HG03135 (cell line): ENCODE data around the gene SDK1.
"Not testable (repeated sequence)": the region's sequence is repeated elsewhere in the genome, so short reads cannot be mapped to it uniquely, and the experiment has no call there.

Experiments
- ATAC-seq: cut with Tn5 transposase; IDR thresholded peaks from one replicate; pipeline ENCODE4 v1.9.1; 2021; ENCODE audit warnings: mild to moderate bottlenecking, moderate library complexity; ENCODE audit not compliant: unreplicated experiment

SDK1 gene

DNA sequence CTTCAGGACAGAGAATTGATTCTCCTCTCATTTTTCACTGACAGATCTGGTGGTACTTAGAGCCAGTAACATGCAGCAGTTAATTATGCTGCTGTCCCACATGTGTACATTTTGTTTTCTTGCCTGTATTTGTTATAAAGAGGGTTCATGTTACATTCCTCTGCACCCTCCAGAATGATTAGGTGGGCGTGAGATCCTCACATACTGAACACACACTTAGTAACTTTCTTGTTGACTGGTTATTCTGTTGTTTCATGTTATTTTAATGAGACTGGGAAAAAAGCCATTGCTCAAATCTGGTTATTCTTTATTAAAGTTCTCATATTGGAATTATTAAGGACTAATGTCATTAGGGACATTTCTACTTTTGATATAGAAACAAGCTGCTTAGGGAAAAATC, 409.1 kb downstream of the SDK1 start:
- no peak for ATAC-seq

- no peak for ATAC-seq
These were observed 409.5 kb downstream of the SDK1 start for GRCh38 chr7:3710531-3710930.

DNA sequence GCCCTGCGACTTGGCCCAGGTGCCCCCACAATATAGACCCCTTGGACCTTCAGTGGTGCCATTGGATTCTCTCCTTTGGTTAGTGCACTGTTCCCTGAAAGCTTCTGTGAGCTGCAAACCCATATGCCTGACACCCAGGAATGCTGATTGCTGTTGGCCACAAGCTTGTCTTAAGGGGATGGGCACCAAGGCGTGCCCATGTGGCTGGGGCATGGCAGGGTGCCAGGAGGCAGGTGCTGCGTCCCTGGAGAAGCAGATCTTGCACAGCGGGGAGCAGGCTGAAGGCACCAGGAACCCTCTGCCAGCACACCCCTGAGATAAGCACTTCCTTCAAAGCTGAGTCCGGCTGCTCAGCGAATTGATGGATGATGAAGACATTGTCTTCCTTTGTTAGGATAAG, 411.8 kb downstream of the SDK1 start:
- ATAC-seq, result no peak

GRCh38 chr7:3721422-3721821, 420.4 kb downstream of the SDK1 start:
- no peak for ATAC-seq

DNA sequence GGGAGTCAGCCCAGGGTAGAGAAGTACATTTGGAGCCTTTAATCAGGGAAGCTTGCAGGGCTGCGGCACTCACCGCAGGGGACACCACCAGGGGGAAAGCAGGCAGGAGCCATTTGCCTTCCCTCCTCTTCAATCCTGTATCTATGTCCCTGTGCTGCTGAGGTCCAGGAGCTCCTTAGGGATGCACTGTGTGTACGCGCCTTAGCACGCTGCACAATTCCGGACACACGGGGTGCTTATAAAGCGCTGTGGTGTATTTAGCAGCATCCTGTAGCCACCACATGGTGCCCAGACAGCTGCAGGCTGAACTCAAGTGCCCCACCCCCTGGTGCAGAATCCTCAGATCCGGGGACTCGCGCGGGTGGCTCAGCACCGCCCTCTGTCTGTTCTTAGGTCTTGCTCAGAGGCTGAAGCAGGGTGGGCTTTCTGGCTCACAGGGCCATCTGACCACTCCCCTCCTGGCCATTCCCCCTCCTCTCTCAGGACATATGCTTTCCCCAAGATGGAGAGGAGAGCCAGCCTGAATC, 421.4 kb downstream of the SDK1 start:
- no peak for ATAC-seq

DNA sequence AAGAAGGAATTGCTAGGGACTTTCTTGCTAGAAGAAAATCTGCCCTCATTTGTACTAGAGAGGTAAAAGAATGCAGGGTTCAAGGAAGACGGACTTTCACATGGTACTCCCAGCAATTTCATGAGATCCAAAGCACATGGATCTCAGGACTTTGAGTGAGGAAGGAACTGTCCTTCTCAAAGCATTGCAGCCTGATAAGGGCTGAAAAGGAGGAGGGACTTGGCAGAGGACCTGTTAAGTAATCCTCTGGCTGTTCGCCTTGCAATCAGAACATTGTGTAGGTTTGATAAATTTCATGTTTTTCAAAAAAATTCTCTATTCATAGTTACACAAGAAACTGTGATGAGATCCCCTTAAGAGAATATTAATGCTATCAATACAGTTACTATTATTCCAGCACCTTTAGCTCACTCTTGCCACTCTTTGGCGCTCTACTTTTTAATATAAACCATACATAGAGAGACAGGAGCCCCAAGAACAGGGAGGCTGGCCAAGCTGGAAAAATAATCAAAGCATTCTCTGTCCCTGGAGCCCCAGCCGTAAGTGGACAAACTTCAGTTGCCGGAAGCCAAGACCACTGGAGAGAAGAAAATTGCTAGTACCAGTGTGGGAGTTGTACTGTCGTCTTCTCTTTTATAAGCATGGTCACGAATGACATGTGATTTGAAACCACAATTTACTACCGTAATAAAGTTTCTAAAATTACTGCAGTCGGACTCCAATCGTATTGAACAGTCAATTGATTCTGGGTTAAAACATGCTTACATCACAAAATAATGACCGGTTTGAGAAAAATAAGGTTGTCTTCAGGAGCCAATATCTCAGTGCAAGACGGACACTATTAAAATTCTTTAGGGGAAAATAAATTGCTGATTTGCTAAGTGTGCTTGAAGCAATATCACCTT, 424.4 kb downstream of the SDK1 start:
- no peak for ATAC-seq

DNA sequence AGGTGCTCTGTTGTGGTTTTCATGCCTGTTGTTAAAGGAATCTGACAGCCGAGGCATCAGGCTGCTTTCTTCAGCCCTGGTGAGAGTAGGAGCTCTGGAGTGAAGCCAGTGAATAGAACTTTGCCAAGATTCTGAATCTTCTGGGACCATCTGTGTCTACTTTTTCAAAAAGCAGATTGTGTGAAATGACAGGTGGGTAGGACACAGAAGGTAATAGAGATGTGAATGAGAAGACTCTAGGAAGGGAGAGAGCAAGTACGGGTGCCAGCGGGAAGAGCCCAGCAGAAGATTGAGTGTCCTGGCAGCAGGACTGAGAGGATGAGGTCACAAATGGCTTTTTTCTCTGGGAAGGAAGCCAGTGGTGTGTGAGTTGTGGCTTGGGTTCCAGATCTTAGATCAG, 429.2 kb downstream of the SDK1 start:
- ATAC-seq, result no peak

DNA sequence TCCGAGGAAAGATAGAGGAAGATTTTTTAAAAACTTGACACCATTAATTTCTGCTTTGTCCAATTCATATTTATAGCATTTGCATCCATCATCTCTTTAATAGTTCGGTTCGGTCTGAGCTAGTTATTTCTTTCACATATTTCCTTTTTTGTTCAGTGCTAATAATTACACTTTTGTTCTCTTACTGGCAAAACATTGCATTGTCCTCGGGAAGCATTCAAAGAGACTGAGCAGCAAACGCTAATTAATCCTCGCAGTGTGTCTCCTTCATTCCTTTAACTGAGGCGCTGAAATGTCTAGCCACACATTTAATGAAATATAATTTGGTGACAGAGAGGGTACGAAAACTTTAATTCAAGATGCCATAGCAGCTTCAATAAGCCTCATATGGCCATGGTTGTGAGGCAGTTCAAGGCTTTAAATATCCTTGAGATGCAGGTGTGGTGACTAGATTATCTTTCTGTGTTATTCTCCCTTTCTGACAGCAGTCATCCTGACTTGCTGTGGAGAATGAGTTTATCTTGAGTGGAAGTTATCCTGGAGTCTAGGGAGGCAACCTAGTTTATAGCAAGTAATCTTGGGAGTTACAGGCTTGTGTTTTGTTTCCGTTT, 431.4 kb downstream of the SDK1 start:
- ATAC-seq, result no peak

DNA sequence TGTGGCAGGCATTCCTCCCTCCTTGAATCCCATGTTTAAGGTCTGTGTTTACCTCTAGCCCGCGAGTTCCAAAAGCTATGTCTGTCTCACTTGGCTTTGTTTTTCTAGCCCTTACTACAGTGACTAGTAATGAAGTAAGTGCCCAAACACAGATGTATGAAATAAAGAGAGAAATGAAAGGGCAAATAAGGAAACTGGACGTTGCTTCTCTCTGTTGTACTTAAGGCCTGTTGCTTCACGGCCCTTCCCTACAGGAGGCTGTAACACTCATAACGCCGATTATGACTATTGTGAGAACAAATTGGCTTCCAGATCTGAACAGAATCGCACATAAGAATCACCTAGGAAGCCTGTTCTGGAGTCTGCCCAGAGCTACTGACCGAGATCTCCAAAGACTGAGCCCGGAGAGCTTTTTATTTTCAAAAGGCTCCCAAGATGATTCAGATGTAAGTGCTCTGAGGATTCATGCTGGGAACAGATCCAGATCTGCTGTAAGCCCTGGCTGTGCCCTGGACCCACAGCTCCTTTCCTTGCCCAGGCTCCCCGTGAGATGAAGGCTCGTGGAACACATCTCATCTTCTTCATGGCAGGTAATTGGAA, 432.6 kb downstream of the SDK1 start:
- no peak for ATAC-seq

DNA sequence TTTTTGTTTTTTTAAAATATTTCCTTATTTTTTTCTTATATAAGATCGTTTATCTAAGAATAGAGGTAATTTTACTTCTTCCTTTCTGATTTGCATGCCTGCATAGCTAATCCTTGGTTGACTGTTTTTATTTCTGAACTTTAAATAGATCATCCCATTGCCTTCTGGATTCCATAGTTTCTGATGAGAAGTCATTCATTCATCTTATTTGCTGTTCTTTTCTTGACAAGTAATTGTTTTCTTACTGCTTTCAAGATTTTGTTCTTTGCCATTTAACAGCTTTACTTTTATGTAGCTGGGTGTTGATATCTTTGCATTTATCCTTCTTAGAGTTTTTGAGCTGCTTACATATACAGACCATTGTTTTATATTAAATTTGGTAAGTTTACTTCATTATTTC, 437.9 kb downstream of the SDK1 start:
- ATAC-seq, result no peak

DNA sequence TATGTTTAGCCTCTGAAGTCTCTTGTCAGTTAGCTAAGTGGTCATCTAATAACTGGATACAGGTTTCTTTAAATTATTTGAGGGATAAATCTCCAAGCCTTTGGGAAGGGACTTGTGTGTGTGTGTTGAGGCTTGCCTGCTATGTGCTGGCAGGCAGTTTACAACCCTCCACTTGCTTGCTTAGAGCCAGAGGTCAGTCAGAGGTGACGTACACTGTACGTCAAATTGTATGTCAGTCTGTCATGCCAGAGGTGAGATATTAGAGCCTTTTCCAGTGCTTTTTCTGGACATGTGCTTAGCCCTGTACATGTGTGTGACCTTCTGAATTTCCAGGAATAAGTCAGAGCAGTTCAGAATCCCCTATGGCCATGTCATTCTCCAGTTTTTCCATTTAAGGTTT, 438.9 kb downstream of the SDK1 start:
- no peak for ATAC-seq

DNA sequence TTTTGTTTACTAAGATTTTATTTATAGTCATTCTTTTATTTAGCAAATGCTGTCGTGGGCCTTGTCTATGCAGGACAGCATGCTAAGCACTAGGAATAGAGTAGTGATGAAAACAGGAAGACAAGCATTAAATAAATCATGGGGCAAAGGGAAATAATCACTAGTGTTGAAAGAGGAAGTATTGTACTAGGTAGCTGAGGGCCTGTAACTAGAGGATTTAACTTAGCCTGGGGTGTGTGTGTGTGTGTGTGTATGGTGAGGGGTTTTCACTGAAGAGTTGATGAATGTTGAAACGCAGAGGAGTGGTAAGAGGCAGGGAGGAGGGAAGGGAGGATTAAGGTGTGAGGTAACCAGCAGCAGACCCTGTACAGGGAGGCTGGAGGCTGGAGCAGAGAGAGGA, 446.4 kb downstream of the SDK1 start:
- no peak for ATAC-seq

DNA sequence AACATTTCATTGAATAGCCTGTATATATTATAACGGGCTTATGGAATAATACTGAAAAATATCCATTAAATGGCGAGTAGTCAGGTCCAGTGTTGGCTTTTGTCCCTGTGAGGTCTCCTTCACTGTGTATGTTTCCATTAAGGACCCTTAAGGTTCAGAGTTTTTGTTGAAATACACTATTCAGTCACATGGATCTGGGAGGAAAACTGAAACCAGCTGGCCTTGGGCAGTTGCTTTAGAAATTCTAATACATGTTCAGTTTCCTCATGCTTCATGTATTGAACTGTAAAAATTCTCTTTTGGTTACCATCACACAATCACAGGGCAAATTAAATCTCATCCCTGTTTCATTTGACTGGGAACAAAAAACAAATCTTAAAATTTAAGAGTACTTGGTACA, 447.3 kb downstream of the SDK1 start:
- ATAC-seq, result no peak

DNA sequence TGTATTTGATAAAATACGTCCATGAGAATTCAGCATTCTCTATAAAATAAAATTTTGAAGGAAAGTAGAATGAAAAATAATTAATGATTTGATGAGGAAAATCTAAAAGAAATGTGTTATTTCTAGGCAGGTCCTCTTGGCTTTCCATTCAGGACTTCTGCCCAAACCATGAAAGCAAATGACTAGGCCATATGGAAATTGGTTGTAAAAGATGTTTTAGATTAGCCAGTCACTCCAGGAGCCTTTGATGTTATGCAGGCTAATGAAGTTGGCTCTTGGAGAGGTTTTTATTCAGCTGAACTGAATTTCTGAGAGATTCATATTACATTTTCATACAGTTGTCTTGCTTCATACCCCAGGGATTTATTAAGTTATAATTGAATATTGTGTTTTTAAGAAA, 452.8 kb downstream of the SDK1 start:
- ATAC-seq, result no peak

DNA sequence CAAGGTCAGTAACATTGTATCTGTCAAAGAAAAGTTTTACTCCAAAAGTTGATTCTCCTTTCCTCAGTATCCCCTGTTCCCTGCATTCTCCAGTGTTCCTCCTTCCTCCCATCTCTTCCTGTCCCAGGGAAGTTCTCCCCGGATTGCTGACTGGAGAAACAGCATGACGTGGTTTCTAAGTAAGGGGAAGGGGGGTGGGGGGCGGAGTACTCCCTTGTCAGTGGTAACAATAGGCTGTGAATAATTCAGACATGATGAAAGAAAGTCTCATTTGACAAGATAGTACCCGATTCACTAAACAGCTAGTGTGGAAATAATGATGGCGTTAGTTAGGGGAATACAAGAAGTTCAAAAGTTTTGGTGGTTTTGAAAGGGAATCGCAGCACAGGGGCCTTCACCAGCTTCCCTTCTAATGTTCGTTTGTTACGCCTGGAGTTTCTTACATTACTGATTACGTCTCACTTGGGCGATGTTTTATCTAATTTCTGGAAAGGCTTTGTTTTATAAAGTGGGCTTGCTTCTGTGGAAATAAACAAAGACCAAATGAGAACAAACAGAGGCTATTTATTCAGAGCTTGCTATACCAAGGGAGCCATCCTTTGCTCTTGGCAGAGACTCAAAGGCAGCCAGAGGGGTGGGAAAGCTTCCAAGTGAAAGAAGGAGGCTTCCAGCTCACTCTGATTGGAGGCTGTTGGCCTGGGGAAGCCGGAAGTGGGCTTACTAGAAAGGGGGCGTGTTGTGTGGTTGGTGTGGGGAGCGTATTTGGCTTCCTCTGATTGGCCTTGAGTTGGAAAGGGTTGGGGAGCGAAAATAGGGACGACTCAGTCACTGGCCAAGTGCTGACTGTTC, 453.7 kb downstream of the SDK1 start:
- ATAC-seq, result no peak

DNA sequence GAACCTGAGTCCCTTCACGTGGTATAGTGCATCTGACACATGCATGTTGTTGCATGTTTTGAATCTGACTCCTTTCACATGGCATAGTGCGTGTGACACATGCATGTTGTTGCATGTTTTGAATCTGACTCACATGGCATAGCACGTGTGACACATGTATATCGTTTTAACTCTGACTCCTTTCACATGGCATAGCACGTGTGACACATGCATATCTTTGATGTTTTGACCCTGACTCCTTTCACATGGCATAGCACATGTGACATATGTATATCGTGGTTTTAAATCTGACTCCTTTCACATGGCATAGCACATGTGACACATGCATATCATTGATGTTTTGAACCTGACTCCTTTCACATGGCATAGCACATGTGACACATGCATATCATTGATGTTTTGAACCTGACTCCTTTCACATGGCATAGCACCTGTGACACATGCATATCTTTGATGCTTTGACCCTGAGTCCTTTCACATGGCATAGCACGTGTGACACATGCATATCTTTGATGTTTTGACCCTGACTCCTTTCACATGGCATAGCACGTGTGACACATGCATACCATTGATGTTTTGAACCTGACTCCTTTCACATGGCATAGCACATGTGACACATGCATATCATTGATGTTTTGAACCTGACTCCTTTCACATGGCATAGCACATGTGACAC, 454.9 kb downstream of the SDK1 start:
- ATAC-seq, result not testable (repeated sequence)

DNA sequence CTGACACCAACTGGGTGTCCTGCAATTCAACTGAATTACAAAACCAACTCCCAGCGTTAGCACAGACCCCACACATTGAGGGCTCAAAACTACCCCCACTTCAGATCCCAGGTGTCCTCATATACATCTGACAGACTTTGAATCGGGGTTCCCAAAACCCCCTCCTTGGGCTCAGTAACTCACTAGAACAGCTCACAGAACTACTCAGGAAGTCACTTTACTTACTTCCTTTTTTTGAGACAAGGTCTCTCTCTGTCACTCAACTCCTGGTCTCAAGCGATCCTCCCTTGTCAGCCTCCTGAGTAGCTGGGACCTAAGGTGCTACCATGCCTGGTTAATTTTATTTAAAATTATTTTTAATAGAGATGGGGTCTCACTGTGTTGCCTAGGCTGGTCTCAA, 456.0 kb downstream of the SDK1 start:
- no peak for ATAC-seq

- no peak for ATAC-seq
These were observed 459.6 kb downstream of the SDK1 start for GRCh38 chr7:3760651-3761050.

DNA sequence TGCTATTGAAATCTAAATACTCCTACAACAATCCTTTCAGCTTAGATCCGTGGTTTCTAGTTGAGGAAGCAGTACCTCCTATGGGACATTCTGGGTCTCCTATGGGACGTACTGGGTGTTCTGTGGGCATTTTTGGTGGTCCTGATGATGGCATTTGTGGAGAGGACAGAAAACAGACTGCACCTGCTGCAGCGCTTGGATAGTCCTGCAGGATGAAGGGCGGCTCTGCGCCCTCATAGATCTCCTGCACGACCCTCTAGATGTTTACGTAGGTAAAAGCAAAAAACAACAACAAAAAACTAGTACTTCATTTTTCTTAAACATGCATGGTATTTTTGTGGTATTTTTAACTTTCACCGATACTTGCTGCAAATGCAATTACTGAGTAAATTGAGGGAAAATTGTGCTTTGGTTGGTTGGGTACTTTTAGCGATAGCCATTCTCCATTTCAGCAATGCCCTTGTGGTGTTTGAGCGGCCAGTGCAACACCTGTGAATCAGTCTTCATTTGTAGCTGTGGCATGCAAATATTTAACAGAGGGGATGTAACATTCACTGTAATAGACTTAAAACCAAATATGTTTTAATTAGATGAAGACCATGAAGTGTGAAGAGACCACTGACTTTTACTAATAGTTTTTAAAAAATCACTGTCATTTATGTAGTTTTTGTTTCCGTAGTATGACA, 461.2 kb downstream of the SDK1 start:
- ATAC-seq, result no peak
